Measurements from ENCODE around the gene C2orf92. TPM values are rescaled to one million over a fixed set of nuclear protein-coding genes. Genes with fewer than 3 reads are reported as not detected.

C2orf92 gene
- total and polyA plus RNA-seq, 8 donors, result 7.6 to 30.9 (median 25.5) TPM

GRCh38 chr2:97743913-97744312, 74.4 kb downstream of the C2orf92 start:
- H3K36me3 ChIP-seq, result peaks cover 0 to 9% of the 10 kb centered on the region in 2 donors
- no peak overlapping the region for H3K27ac ChIP-seq
- H3K4me1 ChIP-seq, result no peaks in the 10 kb centered on the region
- intact Hi-C loops (cut with DNase I), result no loop called here
- H3K4me3 ChIP-seq, result no peak overlapping the region
- ATAC-seq (no peak), DNase-seq (peak in 1 of 4 donors; percentile 3)
- no peaks in the 10 kb centered on the region for H3K9me3 ChIP-seq
- TF ChIP-seq, protein P1, sequence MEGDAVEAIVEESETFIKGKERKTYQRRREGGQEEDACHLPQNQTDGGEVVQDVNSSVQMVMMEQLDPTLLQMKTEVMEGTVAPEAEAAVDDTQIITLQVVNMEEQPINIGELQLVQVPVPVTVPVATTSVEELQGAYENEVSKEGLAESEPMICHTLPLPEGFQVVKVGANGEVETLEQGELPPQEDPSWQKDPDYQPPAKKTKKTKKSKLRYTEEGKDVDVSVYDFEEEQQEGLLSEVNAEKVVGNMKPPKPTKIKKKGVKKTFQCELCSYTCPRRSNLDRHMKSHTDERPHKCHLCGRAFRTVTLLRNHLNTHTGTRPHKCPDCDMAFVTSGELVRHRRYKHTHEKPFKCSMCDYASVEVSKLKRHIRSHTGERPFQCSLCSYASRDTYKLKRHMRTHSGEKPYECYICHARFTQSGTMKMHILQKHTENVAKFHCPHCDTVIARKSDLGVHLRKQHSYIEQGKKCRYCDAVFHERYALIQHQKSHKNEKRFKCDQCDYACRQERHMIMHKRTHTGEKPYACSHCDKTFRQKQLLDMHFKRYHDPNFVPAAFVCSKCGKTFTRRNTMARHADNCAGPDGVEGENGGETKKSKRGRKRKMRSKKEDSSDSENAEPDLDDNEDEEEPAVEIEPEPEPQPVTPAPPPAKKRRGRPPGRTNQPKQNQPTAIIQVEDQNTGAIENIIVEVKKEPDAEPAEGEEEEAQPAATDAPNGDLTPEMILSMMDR (IDR thresholded peaks at IDR 0.05), result no peak
- H3K27me3 ChIP-seq, result peaks cover 0 to 6% of the 10 kb centered on the region in 2 donors

- DNase-seq (peak in 1 of 4 donors; percentile 24), ATAC-seq (no peak)
- Histone ChIP-seq H3K36me3 (peaks cover 0 to 9% of the 10 kb centered on the region in 2 donors), H3K27ac (no peak overlapping the region), H3K9me3 (no peaks in the 10 kb centered on the region), H3K27me3 (no peaks in the 10 kb centered on the region), H3K4me3 (no peak overlapping the region), H3K4me1 (no peaks in the 10 kb centered on the region)
- TF ChIP-seq, protein P1 (IDR thresholded peaks at IDR 0.05), result no peak
- intact Hi-C loops (cut with DNase I), result no loop called here
These were observed 76.1 kb downstream of the C2orf92 start for GRCh38 chr2:97745474-97746174.

DNA sequence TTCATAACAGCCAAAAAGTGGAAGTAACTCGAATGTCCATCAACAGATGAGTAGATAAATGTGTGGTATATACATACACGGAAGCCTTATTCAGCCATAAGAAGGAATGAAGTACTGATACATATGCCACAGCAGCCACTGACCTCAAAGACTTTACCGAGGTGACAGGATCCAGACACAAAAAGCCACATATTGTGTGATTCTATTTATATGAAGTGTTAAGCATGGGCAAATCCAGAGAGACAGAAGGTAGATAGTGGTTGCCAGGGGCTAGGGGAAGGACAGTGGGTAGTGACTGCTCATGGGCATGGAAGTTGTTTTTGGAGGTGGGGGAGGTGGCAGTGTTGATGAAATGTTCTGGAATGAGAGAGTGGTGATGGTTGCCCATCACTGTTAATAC, 77.8 kb downstream of the C2orf92 start:
- DNase-seq (no peak), ATAC-seq (no peak)
- Histone ChIP-seq H3K27ac (no peak overlapping the region), H3K4me3 (no peak overlapping the region), H3K27me3 (no peaks in the 10 kb centered on the region), H3K9me3 (no peaks in the 10 kb centered on the region), H3K4me1 (no peaks in the 10 kb centered on the region), H3K36me3 (peaks cover 0 to 9% of the 10 kb centered on the region in 2 donors)
- intact Hi-C loops (cut with DNase I), result no loop called here
- TF ChIP-seq, protein P1 (IDR thresholded peaks at IDR 0.05), result no peak

DNA sequence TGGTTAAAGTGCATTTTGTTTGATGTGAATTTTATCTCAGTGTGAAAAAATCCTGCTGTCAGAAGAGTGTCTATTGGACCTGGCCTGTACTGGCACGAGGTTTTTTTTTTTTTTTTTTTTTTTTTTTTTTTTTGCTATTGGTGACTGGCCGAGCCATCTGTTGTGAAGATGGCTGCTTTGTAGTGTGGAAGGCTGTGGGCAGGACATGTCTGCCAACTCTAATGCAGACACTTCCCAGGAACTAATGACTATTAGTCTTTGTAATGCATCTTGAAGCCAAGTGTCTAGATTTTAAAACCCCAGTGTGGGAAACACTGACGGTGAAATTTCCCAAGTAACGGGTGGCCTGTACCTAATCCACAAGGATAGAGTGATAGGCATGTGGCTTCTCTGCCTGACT, 78.2 kb downstream of the C2orf92 start:
- TF ChIP-seq, protein P1 (IDR thresholded peaks at IDR 0.05), result no peak
- intact Hi-C loops (cut with DNase I), result no loop called here
- no peaks in the 10 kb centered on the region for H3K27me3 ChIP-seq
- H3K4me1 ChIP-seq, result no peaks in the 10 kb centered on the region
- no peak overlapping the region for H3K4me3 ChIP-seq
- ATAC-seq, result no peak
- H3K36me3 ChIP-seq, result peaks cover 0 to 9% of the 10 kb centered on the region in 2 donors
- H3K9me3 ChIP-seq, result no peaks in the 10 kb centered on the region
- no peak overlapping the region for H3K27ac ChIP-seq
- peak in 1 of 4 donors; percentile 10 for DNase-seq

GRCh38 chr2:97749581-97749980, 80.1 kb downstream of the C2orf92 start:
- ATAC-seq, result no peak
- Histone ChIP-seq H3K27ac (no peak overlapping the region), H3K9me3 (no peaks in the 10 kb centered on the region), H3K4me1 (no peaks in the 10 kb centered on the region), H3K4me3 (no peak overlapping the region), H3K36me3 (peaks cover 0 to 13% of the 10 kb centered on the region in 2 donors), H3K27me3 (no peaks in the 10 kb centered on the region)
- no peak for DNase-seq
- TF ChIP-seq, protein P1 (IDR thresholded peaks at IDR 0.05), result no peak
- intact Hi-C loops (cut with DNase I), result no loop called here
